GM12875 (cell line): ENCODE results near the gene TPO.

Experiments
- H3K4me3 ChIP-seq: one replicate; pipeline ENCODE4 v1.5.1; 2011; ENCODE audit warnings: low read depth, low read length, control low read depth
- TF ChIP-seq, protein P1 (sequence below): IDR thresholded peaks from 2 replicates; pipeline ENCODE4 v1.5.1; 2011; ENCODE audit warnings: low read depth, mild to moderate bottlenecking, control low read depth, inconsistent platforms, low read length, moderate library complexity, borderline replicate concordance; ENCODE audit not compliant: insufficient read depth

TPO gene

DNA sequence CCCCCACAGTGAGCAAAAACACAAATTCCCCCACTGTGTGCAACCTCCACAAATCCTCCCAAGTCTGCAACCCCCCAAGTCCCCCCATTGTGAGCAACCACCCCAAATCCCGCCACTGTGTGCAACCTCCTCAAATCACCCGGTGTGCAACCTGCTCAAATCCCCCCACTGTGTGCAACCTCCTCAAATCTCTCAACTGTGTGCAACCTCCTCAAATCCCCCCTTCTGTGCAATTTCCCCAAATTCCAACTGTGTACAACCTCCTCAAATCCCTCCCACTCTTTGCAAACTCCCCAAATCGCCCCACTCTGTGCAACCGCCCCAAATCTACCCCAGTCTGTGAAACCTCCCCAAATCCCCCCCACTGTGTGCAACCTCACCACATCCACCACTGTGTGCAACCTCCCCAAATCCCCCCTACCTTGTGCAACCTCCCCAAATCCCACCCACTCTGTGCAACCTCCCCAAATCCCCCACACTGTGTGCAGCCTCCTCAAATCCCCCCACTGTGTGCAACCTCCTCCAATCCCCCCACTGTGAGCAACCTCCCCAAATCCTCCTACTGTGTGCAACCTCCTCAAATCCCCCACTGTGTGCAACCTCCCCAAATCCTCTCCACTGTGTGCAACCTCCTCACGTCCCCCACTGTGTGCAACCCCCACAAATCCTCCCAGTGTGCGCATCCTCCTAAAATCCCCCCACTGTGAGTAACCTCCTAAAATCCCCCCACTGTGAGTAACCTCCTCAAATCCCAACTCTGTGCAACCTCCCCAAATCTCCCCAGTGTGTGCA is 115.2 kb downstream of the TPO start:
- TF ChIP-seq, protein P1, sequence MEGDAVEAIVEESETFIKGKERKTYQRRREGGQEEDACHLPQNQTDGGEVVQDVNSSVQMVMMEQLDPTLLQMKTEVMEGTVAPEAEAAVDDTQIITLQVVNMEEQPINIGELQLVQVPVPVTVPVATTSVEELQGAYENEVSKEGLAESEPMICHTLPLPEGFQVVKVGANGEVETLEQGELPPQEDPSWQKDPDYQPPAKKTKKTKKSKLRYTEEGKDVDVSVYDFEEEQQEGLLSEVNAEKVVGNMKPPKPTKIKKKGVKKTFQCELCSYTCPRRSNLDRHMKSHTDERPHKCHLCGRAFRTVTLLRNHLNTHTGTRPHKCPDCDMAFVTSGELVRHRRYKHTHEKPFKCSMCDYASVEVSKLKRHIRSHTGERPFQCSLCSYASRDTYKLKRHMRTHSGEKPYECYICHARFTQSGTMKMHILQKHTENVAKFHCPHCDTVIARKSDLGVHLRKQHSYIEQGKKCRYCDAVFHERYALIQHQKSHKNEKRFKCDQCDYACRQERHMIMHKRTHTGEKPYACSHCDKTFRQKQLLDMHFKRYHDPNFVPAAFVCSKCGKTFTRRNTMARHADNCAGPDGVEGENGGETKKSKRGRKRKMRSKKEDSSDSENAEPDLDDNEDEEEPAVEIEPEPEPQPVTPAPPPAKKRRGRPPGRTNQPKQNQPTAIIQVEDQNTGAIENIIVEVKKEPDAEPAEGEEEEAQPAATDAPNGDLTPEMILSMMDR: no peak
- no peak overlapping the region for H3K4me3 ChIP-seq

DNA sequence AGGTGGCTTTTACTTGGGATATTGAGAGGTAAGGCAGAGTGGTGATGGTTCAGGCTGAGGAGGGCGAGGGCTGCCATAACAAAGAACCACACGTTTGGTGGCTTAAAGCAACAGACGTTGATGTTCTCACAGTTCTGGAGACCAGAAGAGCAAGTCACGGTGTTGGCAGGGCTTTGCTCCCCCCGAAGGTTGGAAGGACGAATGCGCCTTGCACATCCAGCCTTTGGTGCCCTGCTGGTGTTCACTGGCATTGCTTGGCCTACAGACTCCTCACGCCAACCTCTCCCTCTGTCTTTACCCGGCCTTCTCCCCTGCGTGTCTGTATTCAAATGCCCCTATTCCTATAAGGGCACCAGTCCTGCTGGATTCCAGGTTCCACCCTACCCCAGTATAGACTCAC is 125.4 kb downstream of the TPO start:
- no peak overlapping the region for H3K4me3 ChIP-seq
- TF ChIP-seq, protein P1: peak; percentile 24; the same call in 1 of the 2 replicates

DNA sequence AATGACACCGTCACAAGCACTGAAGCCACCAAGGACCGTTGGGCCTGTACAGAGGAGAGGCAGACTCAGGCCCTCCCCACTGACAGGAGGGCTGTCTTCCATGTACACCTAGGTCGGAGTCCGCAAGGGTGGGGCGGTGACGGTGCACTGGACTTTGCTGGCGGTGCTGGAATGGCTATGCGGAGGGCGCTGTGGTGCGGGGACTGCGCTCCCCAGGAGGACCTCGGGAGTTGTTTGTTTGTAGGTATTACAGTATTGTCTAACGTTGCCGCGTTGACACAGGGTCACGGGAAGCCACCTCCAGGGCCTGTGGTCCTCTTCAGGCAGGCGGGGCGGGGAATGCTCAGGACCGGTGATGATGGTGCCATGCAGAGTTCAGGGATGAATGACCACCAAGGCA is 126.2 kb downstream of the TPO start:
- TF ChIP-seq, protein P1: no peak
- no peak overlapping the region for H3K4me3 ChIP-seq

DNA sequence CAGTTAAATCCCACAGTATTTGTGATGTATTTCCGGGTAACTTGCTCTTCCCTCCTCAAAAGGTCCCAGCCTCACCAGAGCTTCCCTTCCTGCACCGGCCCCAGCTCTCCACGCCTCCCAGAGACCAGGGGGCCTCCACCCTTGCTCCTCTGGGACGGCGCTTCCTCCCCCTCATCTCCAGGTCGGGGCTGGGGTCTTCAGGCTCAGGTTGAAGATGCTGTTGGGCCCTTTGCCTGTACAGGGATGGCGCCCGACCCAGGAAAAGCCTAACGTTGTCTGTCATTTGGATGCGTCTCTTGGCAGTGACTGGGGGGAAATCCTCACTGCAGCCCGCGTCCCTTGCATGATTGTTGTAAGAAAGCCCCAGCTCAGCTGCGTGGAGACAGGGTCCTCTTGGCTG is 126.7 kb downstream of the TPO start:
- H3K4me3 ChIP-seq: no peak overlapping the region
- TF ChIP-seq, protein P1: no peak

DNA sequence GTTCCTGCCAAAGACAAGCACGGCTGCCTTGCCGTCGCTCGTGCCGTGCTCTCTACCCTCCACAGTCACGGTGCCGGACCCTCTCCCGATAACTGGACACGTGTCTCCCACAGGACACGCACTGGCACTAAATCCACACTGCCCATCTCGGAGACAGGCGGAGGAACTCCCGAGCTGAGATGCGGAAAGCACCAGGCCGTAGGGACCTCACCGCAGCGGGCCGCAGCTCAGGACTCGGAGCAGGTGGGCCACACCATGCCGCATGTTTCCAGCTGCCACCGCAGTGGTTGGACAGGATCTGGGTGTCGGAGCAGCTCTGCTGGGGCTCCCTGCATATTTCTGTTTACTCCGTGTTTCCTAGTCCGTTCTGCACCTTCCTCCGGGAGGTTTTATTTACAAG is 127.2 kb downstream of the TPO start:
- TF ChIP-seq, protein P1: no peak
- no peak overlapping the region for H3K4me3 ChIP-seq

DNA sequence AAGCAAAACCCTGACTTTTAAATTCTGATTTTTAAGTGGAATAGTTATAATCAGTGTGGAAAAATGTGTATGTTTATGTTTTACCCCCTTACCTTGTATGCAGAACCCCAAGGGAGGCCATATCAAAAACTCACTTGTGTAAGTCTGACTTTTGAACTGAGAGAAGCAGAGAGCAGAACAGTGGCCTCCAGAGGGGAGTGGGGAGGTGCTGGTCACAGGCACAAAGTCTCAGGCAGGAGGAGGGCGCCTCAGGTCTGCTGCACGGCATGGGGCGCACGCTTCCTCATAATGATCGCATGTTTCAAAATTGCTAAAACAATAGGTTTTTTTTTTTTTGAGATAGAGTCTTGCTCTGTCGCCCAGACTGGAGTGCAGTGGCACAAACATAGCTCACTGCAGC is 127.8 kb downstream of the TPO start:
- H3K4me3 ChIP-seq: no peak overlapping the region
- TF ChIP-seq, protein P1: no peak

DNA sequence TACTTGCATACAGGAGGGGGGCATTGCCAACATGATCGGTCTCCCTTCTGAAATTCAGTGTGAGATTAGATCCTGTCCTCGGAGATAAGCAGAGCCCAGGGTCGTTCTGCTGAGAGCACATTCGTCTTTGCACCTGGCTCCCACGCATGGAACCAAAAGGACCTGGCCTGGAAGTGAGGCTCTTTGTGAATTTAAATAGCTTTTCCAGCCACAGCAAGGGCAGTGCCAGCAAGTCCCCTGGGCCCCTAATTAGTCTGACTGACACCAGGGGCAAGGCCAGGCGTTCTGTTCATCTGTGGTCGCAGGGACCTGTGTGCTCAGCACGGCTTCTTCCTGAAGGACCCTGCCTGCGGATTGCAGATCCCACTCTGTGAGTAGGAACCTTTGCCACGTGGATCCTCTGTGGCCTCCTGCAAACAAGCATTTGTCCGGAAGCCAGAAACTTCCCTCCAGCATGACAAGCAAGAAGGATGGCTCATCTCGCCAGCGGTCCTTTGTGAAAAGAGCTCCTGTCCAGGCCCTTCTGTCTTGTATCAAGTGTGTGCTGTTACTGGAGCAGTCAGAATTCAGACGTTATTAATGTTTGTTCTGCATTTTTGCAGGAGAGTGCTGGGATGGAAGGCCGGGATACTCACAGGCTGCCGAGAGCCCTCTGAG is 128.7 kb downstream of the TPO start:
- TF ChIP-seq, protein P1: no peak
- H3K4me3 ChIP-seq: no peak overlapping the region
